Naive B cell (primary cell): ENCODE measurements around the gene SMG9. TPM values are rescaled to one million over a fixed set of nuclear protein-coding genes. Genes with fewer than 3 reads are reported as not detected.
A peak's percentile ranks its signal among the peaks of the same experiment; 100 is the strongest.

ENCODE experiments used
- ATAC-seq, 2 donors: fragments of 150-1000 bp; cut with Tn5 transposase; 2 replicates each; pipeline ENCODE4 v1.10.0; 2021; ENCODE audit warnings: low read depth in 2 of 2, mild to moderate bottlenecking in 2 of 2, moderate library complexity in 2 of 2
- DNase-seq: peaks from one replicate; pipeline ENCODE4 v3.0.0; 2022
- H3K27ac Mint-ChIP-seq, 6 donors: one replicate each; pipeline ENCODE4 v1.8.0; 2020 to 2022; ENCODE audit warnings: mild to moderate bottlenecking in 6 of 6, mixed read lengths in 6 of 6, moderate library complexity in 5 of 6, inconsistent platforms in 2 of 6
- H3K27me3 Mint-ChIP-seq, 3 donors: one replicate each; pipeline ENCODE4 v1.8.0; 2021 to 2022; ENCODE audit warnings: mixed read lengths in 3 of 3, mild to moderate bottlenecking in 1 of 3
- H3K36me3 Mint-ChIP-seq, 2 donors: one replicate each; pipeline ENCODE4 v1.8.0; 2020 to 2022; ENCODE audit warnings: mixed read lengths in 2 of 2, inconsistent platforms in 1 of 2, mild to moderate bottlenecking in 1 of 2
- H3K4me1 Mint-ChIP-seq, 3 donors: one replicate each; pipeline ENCODE4 v1.8.0; 2020 to 2022; ENCODE audit warnings: mixed read lengths in 3 of 3, inconsistent platforms in 1 of 3, mild to moderate bottlenecking in 1 of 3, moderate library complexity in 1 of 3
- H3K4me3 Mint-ChIP-seq, 8 donors: one replicate each; pipeline ENCODE4 v1.8.0; 2020 to 2022; ENCODE audit warnings: mild to moderate bottlenecking in 8 of 8, mixed read lengths in 8 of 8, moderate library complexity in 8 of 8, inconsistent platforms in 2 of 8
- H3K9me3 Mint-ChIP-seq, 7 donors: one replicate each; pipeline ENCODE4 v1.8.0; 2020 to 2022; ENCODE audit warnings: mixed read lengths in 7 of 7, mild to moderate bottlenecking in 5 of 7, inconsistent platforms in 2 of 7, moderate library complexity in 1 of 7
- polyA plus RNA-seq, 6 donors: library from polyadenylated mRNA; unstranded; fragments of 300-500 nt; fragmentation: Illumina TruSeq; gene quantifications; one replicate each; pipeline ENCODE4 v1.2.3, GENCODE V29; 2021; ENCODE audit warnings: low read depth in 6 of 6

Gene SMG9
- polyA plus RNA-seq, 6 donors from 2014 or later, result 2.7 to 13.0 (median 8.2) TPM

GRCh38 chr19:43763473-43763939 is 8.7 kb upstream of the SMG9 start:
- ATAC-seq (no peak), DNase-seq (no peak)
- H3K9me3 Mint-ChIP-seq, result peaks cover 0 to 2% (median 0%) of the 10 kb centered on the region in 7 donors
- peak overlapping the region in 4 of 8 donors; percentile 27 to 78 (median 56) for H3K4me3 Mint-ChIP-seq
- no peaks in the 10 kb centered on the region for H3K27me3 Mint-ChIP-seq
- H3K36me3 Mint-ChIP-seq, result no peaks in the 10 kb centered on the region
- H3K27ac Mint-ChIP-seq, result peak overlapping the region; percentile 78 to 92 (median 84)
- peaks cover 57 to 73% (median 61%) of the 10 kb centered on the region in 3 donors for H3K4me1 Mint-ChIP-seq

GRCh38 chr19:43762814-43763213 is 8.1 kb upstream of the SMG9 start:
- Mint-ChIP-seq H3K27me3 (no peaks in the 10 kb centered on the region), H3K4me3 (peak overlapping the region in 1 of 8 donors; percentile 34), H3K27ac (peak overlapping the region in 4 of 6 donors; percentile 14 to 86 (median 48)), H3K36me3 (no peaks in the 10 kb centered on the region), H3K4me1 (peaks cover 57 to 73% (median 61%) of the 10 kb centered on the region in 3 donors), H3K9me3 (peaks cover 0 to 2% (median 0%) of the 10 kb centered on the region in 7 donors)
- DNase-seq, result no peak
- ATAC-seq, result no peak

- H3K4me3 Mint-ChIP-seq, result peak overlapping the region in 1 of 8 donors; percentile 5
- DNase-seq (no peak), ATAC-seq (no peak)
- H3K9me3 Mint-ChIP-seq, result peaks cover 0 to 2% (median 0%) of the 10 kb centered on the region in 7 donors
- no peaks in the 10 kb centered on the region for H3K36me3 Mint-ChIP-seq
- peak overlapping the region in 2 of 6 donors; percentile 74 to 76 for H3K27ac Mint-ChIP-seq
- peaks cover 47 to 68% (median 51%) of the 10 kb centered on the region in 3 donors for H3K4me1 Mint-ChIP-seq
- no peaks in the 10 kb centered on the region for H3K27me3 Mint-ChIP-seq
Measured at GRCh38 chr19:43760941-43761340, 6.2 kb upstream of the SMG9 start.

GRCh38 chr19:43759515-43759914 is 4.8 kb upstream of the SMG9 start:
- DNase-seq (no peak), ATAC-seq (no peak)
- Mint-ChIP-seq H3K27ac (no peak overlapping the region), H3K9me3 (peaks cover 0 to 2% (median 0%) of the 10 kb centered on the region in 7 donors), H3K36me3 (no peaks in the 10 kb centered on the region), H3K27me3 (no peaks in the 10 kb centered on the region), H3K4me1 (peaks cover 43 to 61% (median 48%) of the 10 kb centered on the region in 3 donors), H3K4me3 (peak overlapping the region in 2 of 8 donors; percentile 41 to 51)

GRCh38 chr19:43755256-43755801 is 567 bp upstream of the SMG9 start:
- peaks cover 40 to 70% (median 48%) of the 10 kb centered on the region in 3 donors for H3K4me1 Mint-ChIP-seq
- peak; percentile 15 to 16 for ATAC-seq

GRCh38 chr19:43754253-43754502 is 584 bp downstream of the SMG9 start:
- no peaks in the 10 kb centered on the region for H3K9me3 Mint-ChIP-seq

More at GRCh38 chr19:43755256-43755801, 567 bp upstream of the SMG9 start:
- Mint-ChIP-seq H3K36me3 (peaks cover under 1 to 3% of the 10 kb centered on the region in 2 donors), H3K9me3 (no peaks in the 10 kb centered on the region), H3K4me3 (peak overlapping the region; percentile 94 to 99 (median 97)), H3K27me3 (no peaks in the 10 kb centered on the region), H3K27ac (peak overlapping the region; percentile 96 to 99 (median 98))
- DNase-seq, result peak; percentile 65

GRCh38 chr19:43752287-43752875 is 2.4 kb downstream of the SMG9 start:
- Mint-ChIP-seq H3K27ac (peak overlapping the region in 5 of 6 donors; percentile 67 to 99 (median 97)), H3K36me3 (peaks cover 18 to 27% of the 10 kb centered on the region in 2 donors), H3K9me3 (no peaks in the 10 kb centered on the region), H3K4me3 (peak overlapping the region in 3 of 8 donors; percentile 95 to 99 (median 97)), H3K27me3 (no peaks in the 10 kb centered on the region), H3K4me1 (peaks cover 43 to 68% (median 49%) of the 10 kb centered on the region in 3 donors)
- DNase-seq (no peak), ATAC-seq (no peak)

More at GRCh38 chr19:43754253-43754502, 584 bp downstream of the SMG9 start:
- H3K27me3 Mint-ChIP-seq, result no peaks in the 10 kb centered on the region
- ATAC-seq (peak; percentile 35 to 37), DNase-seq (no peak)
- peak overlapping the region; percentile 94 to 99 (median 97) for H3K4me3 Mint-ChIP-seq
- peaks cover 7 to 11% of the 10 kb centered on the region in 2 donors for H3K36me3 Mint-ChIP-seq
- peaks cover 41 to 70% (median 43%) of the 10 kb centered on the region in 3 donors for H3K4me1 Mint-ChIP-seq
- H3K27ac Mint-ChIP-seq, result peak overlapping the region; percentile 96 to 99 (median 98)

- Mint-ChIP-seq H3K27ac (peak overlapping the region in 3 of 6 donors; percentile 43 to 97 (median 59)), H3K27me3 (no peaks in the 10 kb centered on the region), H3K4me1 (peaks cover 43 to 66% (median 49%) of the 10 kb centered on the region in 3 donors), H3K9me3 (no peaks in the 10 kb centered on the region), H3K4me3 (peak overlapping the region in 1 of 8 donors; percentile 97), H3K36me3 (peaks cover 18 to 29% of the 10 kb centered on the region in 2 donors)
- ATAC-seq, result no peak
- no peak for DNase-seq
Measured at GRCh38 chr19:43751466-43752220, 3.1 kb downstream of the SMG9 start.

- ATAC-seq, result no peak
- Mint-ChIP-seq H3K36me3 (peaks cover 18 to 35% of the 10 kb centered on the region in 2 donors), H3K9me3 (no peaks in the 10 kb centered on the region), H3K27me3 (no peaks in the 10 kb centered on the region), H3K4me3 (no peak overlapping the region), H3K27ac (peak overlapping the region in 2 of 6 donors; percentile 5 to 21), H3K4me1 (peaks cover 35 to 61% (median 41%) of the 10 kb centered on the region in 3 donors)
- no peak for DNase-seq
Measured at GRCh38 chr19:43749898-43750297, 4.9 kb downstream of the SMG9 start.

- ATAC-seq (no peak), DNase-seq (no peak)
- Mint-ChIP-seq H3K4me3 (peak overlapping the region in 1 of 8 donors; percentile 64), H3K27me3 (no peaks in the 10 kb centered on the region), H3K4me1 (peaks cover 33 to 63% (median 41%) of the 10 kb centered on the region in 3 donors), H3K9me3 (no peaks in the 10 kb centered on the region), H3K27ac (peak overlapping the region in 2 of 6 donors; percentile 37 to 66), H3K36me3 (peaks cover 18 to 39% of the 10 kb centered on the region in 2 donors)
Measured at GRCh38 chr19:43749152-43749551, 5.6 kb downstream of the SMG9 start.

GRCh38 chr19:43748685-43749084 is 6.1 kb downstream of the SMG9 start:
- ATAC-seq (no peak), DNase-seq (no peak)
- Mint-ChIP-seq H3K27me3 (no peaks in the 10 kb centered on the region), H3K4me3 (peak overlapping the region in 1 of 8 donors; percentile 64), H3K9me3 (no peaks in the 10 kb centered on the region), H3K27ac (peak overlapping the region in 4 of 6 donors; percentile 13 to 66 (median 46)), H3K4me1 (peaks cover 29 to 63% (median 42%) of the 10 kb centered on the region in 3 donors), H3K36me3 (peaks cover 18 to 43% of the 10 kb centered on the region in 2 donors)

GRCh38 chr19:43748205-43748594 is 6.6 kb downstream of the SMG9 start:
- H3K36me3 Mint-ChIP-seq, result peaks cover 18 to 46% of the 10 kb centered on the region in 2 donors
- H3K4me1 Mint-ChIP-seq, result peaks cover 24 to 58% (median 42%) of the 10 kb centered on the region in 3 donors
- DNase-seq (no peak), ATAC-seq (no peak)
- H3K27ac Mint-ChIP-seq, result peak overlapping the region in 3 of 6 donors; percentile 24 to 67 (median 66)
- no peak overlapping the region for H3K4me3 Mint-ChIP-seq
- H3K27me3 Mint-ChIP-seq, result no peaks in the 10 kb centered on the region
- no peaks in the 10 kb centered on the region for H3K9me3 Mint-ChIP-seq

GRCh38 chr19:43747557-43748204 is 7.1 kb downstream of the SMG9 start:
- DNase-seq (no peak), ATAC-seq (peak in 1 of 2 donors; percentile 29)
- Mint-ChIP-seq H3K27ac (peak overlapping the region in 5 of 6 donors; percentile 24 to 95 (median 32)), H3K27me3 (no peaks in the 10 kb centered on the region), H3K36me3 (peaks cover 22 to 51% of the 10 kb centered on the region in 2 donors), H3K4me3 (no peak overlapping the region), H3K9me3 (no peaks in the 10 kb centered on the region), H3K4me1 (peaks cover 19 to 53% (median 37%) of the 10 kb centered on the region in 3 donors)
